Transverse colon (tissue), 4 donors: ENCODE data around the gene TNRC6A.

Experiments
- EP300 ChIP-seq: sonication (generic); formaldehyde crosslinking; IDR thresholded peaks from one replicate; pipeline ENCODE4 v1.6.1; 2017; ENCODE audit warnings: antibody characterized with exemption, low read depth
- POLR2A ChIP-seq: fragments of 450-650 bp; IDR thresholded peaks from one replicate; pipeline ENCODE4 v1.6.1; 2016; ENCODE audit warnings: antibody characterized with exemption, mild to moderate bottlenecking, moderate library complexity
- POLR2AphosphoS5 ChIP-seq, 3 donors: sonication (generic); formaldehyde crosslinking; IDR thresholded peaks; one replicate each; pipeline ENCODE4 v1.6.1; 2016; ENCODE audit warnings: antibody characterized with exemption in 3 of 3
- TF ChIP-seq, protein P1 (sequence below), 5 experiments: fragments of 200-600 bp in 3 of 5; fragments of 450-650 bp in 2 of 5; sonication (generic) in 3 of 5; IDR thresholded peaks; 1 replicate in 2 of 5; 2 replicates in 3 of 5; pipeline ENCODE4 v1.5.1; 2016 to 2017; ENCODE audit warnings: antibody characterized with exemption in 5 of 5, inconsistent platforms in 3 of 5, mild to moderate bottlenecking in 2 of 5, moderate library complexity in 1 of 5

DNA sequence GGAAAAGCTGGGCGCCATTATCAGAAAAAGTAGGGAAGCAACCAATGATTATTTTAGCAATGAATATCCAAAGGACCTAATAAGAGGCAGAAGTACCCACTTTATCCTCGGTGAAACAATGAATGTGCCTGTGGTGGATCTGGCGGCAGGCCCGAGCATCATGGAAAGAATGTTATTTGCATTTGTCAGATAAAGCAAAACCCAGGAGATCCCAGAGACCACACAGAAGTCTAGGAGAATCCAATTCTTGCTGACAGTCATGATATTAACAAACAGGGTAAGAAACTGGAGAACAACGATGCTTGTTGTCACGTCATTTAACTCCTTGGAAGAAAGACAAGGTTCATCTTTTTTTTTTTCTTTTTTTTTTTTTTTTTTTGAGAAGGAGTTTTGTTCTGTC lies 12.0 kb upstream of the TNRC6A start:
- TF ChIP-seq, protein P1, sequence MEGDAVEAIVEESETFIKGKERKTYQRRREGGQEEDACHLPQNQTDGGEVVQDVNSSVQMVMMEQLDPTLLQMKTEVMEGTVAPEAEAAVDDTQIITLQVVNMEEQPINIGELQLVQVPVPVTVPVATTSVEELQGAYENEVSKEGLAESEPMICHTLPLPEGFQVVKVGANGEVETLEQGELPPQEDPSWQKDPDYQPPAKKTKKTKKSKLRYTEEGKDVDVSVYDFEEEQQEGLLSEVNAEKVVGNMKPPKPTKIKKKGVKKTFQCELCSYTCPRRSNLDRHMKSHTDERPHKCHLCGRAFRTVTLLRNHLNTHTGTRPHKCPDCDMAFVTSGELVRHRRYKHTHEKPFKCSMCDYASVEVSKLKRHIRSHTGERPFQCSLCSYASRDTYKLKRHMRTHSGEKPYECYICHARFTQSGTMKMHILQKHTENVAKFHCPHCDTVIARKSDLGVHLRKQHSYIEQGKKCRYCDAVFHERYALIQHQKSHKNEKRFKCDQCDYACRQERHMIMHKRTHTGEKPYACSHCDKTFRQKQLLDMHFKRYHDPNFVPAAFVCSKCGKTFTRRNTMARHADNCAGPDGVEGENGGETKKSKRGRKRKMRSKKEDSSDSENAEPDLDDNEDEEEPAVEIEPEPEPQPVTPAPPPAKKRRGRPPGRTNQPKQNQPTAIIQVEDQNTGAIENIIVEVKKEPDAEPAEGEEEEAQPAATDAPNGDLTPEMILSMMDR (IDR thresholded peaks at IDR 0.05) = no peak
- no peak for TF ChIP-seq POLR2A
- no peak for TF ChIP-seq POLR2AphosphoS5 (IDR thresholded peaks at IDR 0.05)
- TF ChIP-seq EP300 = no peak
